ENCODE measurements around the gene KLHDC8A. TPM values are rescaled to one million over a fixed set of nuclear protein-coding genes. Genes with fewer than 3 reads are reported as not detected.
A peak's percentile ranks its signal among the peaks of the same experiment; 100 is the strongest.

KLHDC8A gene
- total and polyA plus RNA-seq, 2 of the 13 experiments (the other 11 are each of a cell fraction or from before 2014, with no cell fraction given): not detected

DNA sequence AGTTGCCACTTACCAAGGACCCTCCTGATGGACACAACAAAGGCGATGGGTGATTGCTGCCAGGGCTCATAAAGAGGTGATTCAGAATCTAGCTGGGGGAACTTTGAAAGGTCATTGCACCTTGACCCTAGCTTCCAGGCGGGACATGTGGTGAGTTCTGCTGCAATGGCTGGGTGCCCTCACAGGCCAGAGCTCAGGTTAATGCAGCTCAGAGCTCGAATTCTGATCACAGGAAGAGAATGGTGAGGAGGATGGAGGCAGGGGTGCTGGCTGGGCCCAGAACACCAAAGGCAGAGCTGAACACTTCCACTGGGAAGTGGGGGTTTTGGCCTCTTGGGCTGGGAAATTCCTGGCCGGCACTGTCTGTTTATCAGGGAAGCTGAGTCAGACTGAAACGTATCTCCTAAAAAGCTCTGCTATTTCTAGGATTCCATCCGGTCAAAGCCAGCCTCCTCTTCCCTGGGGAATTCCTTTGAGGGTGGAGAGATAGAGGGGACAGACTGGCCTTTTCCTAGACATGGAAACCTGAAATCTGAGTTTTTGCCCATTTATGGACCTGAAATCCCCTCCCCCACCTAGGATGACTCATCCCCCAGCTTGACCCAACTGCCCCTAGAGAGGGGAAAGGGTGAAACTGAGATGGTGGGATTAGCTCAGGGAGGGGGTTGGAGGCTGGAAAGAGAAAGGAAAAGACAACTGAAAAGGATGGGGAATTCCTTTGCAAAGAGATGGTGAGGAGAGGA lies 62.4 kb downstream of the KLHDC8A start:
- TSS peak; percentile 89 for BruUV-seq (replicated peaks)
- H3K4me1 ChIP-seq (ENCODE audit: insufficient read depth, low read length): peaks cover 82% of the 10 kb centered on the region
- peak overlapping the region; percentile 66 for H3K9ac ChIP-seq (ENCODE audit: insufficient read depth, low read depth, low read length)
- FAIRE-seq: peak; percentile 93
- H3K27me3 ChIP-seq (ENCODE audit: control insufficient read depth in 1 of 2, insufficient read depth in 2 of 2, low read length in 2 of 2): no peaks in the 10 kb centered on the region
- 0% methylated on average over 4 of the region's 6 CpGs for WGBS (ENCODE audit: low lambda C conversion rate)
- H3K27ac ChIP-seq (ENCODE audit: extremely low read length, insufficient read depth, low read length): peak overlapping the region; percentile 86
- peak overlapping the region; percentile 85 for H3K4me2 ChIP-seq (ENCODE audit: low read depth, low read length)
- peak overlapping the region in 2 of 3 experiments; percentile 28 to 66; a peak in 5 of 6 replicates for H3K4me3 ChIP-seq (replicated peaks in 1 of 3; ENCODE audit: insufficient read depth in 1 of 3, low read depth in 2 of 3, low read length in 3 of 3)
- intact Hi-C loops (cut with micrococcal nuclease; ENCODE audit: unreplicated experiment) (loop anchor here (2.0 kb wide), 1 partner anchor 20 kb away; no protein-coding TSS in a partner anchor), in situ Hi-C loops (cut with HindIII; ENCODE audit: extremely low pct_ligation_motif_present, low pct_unique_long_range_greater_than_20kb) (no loop called here)
- no peaks in the 10 kb centered on the region for H3K36me3 ChIP-seq (replicated peaks in 1 of 2; ENCODE audit: control insufficient read depth in 1 of 2, insufficient read depth in 2 of 2, low read length in 2 of 2)
- DNase-seq (ENCODE audit: low spot score): peak; percentile 89
- CTCF ChIA-PET (ENCODE audit: low intra/inter-chr PET ratio, low total read pairs): no interaction called here
- no peaks in the 10 kb centered on the region for H4K20me1 ChIP-seq (ENCODE audit: insufficient read depth, low read length)
- peak; percentile 83 for ATAC-seq
- no peaks in the 10 kb centered on the region for H3K9me3 ChIP-seq (ENCODE audit: low read length)
- POLR2A ChIA-PET: interaction anchor here (0.7 to 3.4 kb wide), 9 partner anchors 9 to 172 kb away, joined by 3 to 71 read pairs (median 6); partner anchors contain the start of genes NUAK2 and RBBP5
- H3K79me2 ChIP-seq (ENCODE audit: insufficient read depth, low read length): no peaks in the 10 kb centered on the region
- peak overlapping the region; percentile 22 for H2AFZ ChIP-seq (ENCODE audit: low read length)
- TF ChIP-seq FOSL2 (CRISPR knock-in tag; IDR thresholded peaks at IDR 0.05) (peak; percentile 98), ZNF337 (CRISPR knock-in tag; IDR thresholded peaks at IDR 0.05; ENCODE audit: borderline replicate concordance, low read depth) (no peak; the same call in 1 of the 2 replicates), SP4 (CRISPR knock-in tag; IDR thresholded peaks at IDR 0.05) (peak; percentile 60; the same call in 1 of the 2 replicates), MED1 (CRISPR knock-in tag; IDR thresholded peaks at IDR 0.05) (peak; percentile 46), ZNF329 (CRISPR knock-in tag; IDR thresholded peaks at IDR 0.05; ENCODE audit: low read depth) (no peak), ZNF816 (CRISPR knock-in tag; IDR thresholded peaks at IDR 0.05; ENCODE audit: borderline replicate concordance) (no peak), ZSCAN22 (CRISPR knock-in tag; IDR thresholded peaks at IDR 0.05) (no peak), SOX5 (CRISPR knock-in tag; IDR thresholded peaks at IDR 0.05; ENCODE audit: borderline replicate concordance) (no peak; the same call in 1 of the 2 replicates), ZSCAN25 (CRISPR knock-in tag; IDR thresholded peaks at IDR 0.05) (no peak; the same call in 1 of the 2 replicates), ZNF101 (CRISPR knock-in tag; IDR thresholded peaks at IDR 0.05; ENCODE audit: borderline replicate concordance, low read depth) (no peak), ZNF891 (CRISPR knock-in tag; IDR thresholded peaks at IDR 0.05) (no peak), ZSCAN21 (CRISPR knock-in tag; IDR thresholded peaks at IDR 0.05; ENCODE audit: borderline replicate concordance) (no peak), YEATS4 (CRISPR knock-in tag; IDR thresholded peaks at IDR 0.05; ENCODE audit: borderline replicate concordance) (0 out of 2 replicates have a peak, but pooled peaks have one; percentile 25), KDM6A (CRISPR knock-in tag; IDR thresholded peaks at IDR 0.05; ENCODE audit: low read depth) (no peak), KDM5A (IDR thresholded peaks at IDR 0.05; ENCODE audit: borderline replicate concordance, low read length) (no peak)
- TF ChIP-seq, protein P1, sequence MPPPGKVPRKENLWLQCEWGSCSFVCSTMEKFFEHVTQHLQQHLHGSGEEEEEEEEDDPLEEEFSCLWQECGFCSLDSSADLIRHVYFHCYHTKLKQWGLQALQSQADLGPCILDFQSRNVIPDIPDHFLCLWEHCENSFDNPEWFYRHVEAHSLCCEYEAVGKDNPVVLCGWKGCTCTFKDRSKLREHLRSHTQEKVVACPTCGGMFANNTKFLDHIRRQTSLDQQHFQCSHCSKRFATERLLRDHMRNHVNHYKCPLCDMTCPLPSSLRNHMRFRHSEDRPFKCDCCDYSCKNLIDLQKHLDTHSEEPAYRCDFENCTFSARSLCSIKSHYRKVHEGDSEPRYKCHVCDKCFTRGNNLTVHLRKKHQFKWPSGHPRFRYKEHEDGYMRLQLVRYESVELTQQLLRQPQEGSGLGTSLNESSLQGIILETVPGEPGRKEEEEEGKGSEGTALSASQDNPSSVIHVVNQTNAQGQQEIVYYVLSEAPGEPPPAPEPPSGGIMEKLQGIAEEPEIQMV (CRISPR knock-in tag; IDR thresholded peaks at IDR 0.05; ENCODE audit: low read depth): no peak
- TF ChIP-seq, protein P2, sequence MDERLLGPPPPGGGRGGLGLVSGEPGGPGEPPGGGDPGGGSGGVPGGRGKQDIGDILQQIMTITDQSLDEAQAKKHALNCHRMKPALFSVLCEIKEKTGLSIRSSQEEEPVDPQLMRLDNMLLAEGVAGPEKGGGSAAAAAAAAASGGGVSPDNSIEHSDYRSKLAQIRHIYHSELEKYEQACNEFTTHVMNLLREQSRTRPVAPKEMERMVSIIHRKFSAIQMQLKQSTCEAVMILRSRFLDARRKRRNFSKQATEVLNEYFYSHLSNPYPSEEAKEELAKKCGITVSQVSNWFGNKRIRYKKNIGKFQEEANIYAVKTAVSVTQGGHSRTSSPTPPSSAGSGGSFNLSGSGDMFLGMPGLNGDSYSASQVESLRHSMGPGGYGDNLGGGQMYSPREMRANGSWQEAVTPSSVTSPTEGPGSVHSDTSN (CRISPR knock-in tag; IDR thresholded peaks at IDR 0.05): no peak
- TF ChIP-seq, protein P3, sequence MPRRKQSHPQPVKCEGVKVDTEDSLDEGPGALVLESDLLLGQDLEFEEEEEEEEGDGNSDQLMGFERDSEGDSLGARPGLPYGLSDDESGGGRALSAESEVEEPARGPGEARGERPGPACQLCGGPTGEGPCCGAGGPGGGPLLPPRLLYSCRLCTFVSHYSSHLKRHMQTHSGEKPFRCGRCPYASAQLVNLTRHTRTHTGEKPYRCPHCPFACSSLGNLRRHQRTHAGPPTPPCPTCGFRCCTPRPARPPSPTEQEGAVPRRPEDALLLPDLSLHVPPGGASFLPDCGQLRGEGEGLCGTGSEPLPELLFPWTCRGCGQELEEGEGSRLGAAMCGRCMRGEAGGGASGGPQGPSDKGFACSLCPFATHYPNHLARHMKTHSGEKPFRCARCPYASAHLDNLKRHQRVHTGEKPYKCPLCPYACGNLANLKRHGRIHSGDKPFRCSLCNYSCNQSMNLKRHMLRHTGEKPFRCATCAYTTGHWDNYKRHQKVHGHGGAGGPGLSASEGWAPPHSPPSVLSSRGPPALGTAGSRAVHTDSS (CRISPR knock-in tag; conservative IDR thresholded peaks at IDR 0.05): no peak
- TF ChIP-seq, protein P4, sequence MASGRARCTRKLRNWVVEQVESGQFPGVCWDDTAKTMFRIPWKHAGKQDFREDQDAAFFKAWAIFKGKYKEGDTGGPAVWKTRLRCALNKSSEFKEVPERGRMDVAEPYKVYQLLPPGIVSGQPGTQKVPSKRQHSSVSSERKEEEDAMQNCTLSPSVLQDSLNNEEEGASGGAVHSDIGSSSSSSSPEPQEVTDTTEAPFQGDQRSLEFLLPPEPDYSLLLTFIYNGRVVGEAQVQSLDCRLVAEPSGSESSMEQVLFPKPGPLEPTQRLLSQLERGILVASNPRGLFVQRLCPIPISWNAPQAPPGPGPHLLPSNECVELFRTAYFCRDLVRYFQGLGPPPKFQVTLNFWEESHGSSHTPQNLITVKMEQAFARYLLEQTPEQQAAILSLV (CRISPR knock-in tag; IDR thresholded peaks at IDR 0.05; ENCODE audit: borderline replicate concordance): no peak

Measured in HepG2 (cell line).